HG03571 (cell line): ENCODE results near the gene SWT1.

Source experiments
- ATAC-seq: cut with Tn5 transposase; IDR thresholded peaks from one replicate; pipeline ENCODE4 v1.9.1; 2021; ENCODE audit not compliant: unreplicated experiment

The SWT1 gene

DNA sequence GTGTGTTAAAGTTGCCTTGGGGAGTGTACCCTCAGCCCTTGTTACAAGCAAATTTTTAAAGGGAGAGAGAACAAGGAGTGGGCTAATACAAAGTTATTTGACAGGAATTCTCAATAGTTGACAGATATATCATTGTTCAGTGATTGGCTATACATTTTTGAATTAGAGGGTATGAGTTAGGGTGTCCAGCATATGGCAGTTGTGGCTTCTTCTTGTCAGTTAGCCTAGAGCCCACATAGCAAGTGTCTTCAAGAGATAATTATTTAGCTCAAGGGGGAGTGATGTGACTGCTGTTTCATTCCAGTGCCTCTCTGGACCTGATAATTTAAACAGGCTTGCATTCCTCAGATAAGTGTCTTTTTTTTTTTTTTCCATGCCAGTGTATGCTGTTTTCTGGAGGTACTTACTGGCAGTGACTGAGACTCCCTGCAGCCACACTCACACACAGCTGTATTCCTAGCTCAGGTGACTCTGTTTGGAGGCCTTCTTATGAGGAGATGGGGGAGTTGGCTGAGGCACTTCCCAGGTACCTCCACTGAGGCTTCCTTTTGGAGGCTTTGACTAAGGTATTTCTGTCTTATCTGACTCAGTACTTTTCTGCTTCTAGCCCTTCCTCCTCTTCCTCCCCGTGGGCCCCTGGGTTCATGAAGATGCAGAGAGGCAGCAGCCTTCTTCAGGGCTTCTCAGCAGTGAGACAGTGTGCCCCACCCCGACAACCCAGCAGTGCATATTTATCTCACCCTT lies 127.7 kb downstream of the SWT1 start:
- ATAC-seq, result no peak

DNA sequence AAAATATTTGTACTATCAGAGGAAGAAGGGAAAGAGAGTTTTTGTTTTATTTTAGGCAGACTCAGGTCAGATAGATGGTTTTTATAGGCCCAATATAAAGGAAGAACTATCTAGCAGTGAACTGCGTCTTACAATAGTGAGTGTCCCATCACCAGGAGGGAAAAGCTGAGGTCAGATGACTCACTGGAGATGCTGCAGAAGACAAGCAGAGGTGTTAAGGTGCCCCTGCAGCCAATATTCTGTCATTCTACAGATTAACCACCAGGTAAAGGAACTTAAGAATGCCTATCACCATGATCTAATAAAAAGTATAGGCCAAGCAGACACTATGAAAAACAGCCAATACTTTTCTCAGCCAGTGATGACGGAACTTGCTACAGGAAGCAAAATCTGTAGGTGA lies 130.5 kb downstream of the SWT1 start:
- ATAC-seq, result no peak

DNA sequence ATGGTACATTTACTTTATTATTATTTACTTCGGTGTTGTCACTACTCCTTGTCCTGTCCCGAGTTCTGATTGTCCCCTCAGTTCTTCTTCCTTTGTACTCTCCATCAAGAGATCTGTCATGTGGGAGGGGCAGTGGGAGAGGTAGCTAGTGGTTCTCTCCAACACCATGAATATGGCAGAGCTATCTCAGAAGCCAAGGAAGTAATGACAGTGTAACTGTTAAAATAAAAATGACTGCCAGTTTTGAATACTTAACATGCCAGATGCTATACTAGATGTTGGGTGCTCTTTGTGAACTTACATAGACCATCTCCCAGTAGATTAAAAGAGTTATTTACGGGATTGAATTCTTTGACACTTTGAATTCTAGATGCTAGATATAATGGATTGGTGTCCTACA lies 131.5 kb downstream of the SWT1 start:
- no peak for ATAC-seq

- ATAC-seq, result no peak
Observed at GRCh38 chr1:185289880-185290279, 132.9 kb downstream of the SWT1 start.

DNA sequence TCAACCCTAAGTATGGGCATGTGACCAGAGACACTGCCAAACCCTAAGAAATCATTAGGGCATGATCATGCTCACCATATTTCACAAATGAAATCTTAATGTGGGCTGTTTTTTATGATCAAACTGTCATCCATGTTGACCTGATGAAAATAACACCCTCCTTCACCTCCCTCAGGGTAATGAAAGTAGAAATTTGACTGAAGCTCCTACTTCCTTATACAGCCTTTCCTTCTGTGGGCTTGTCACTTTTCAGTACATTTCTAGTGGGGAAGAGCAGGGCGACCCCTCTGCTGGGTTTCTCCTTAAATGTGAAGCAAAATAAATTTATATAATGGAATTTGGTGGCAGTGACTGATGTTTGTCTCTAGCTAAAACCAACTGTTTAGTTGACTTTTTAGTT lies 134.2 kb downstream of the SWT1 start:
- no peak for ATAC-seq

- ATAC-seq, result no peak
Observed at GRCh38 chr1:185291652-185292051, 134.7 kb downstream of the SWT1 start.

GRCh38 chr1:185292237-185292636 lies 135.3 kb downstream of the SWT1 start:
- no peak for ATAC-seq

DNA sequence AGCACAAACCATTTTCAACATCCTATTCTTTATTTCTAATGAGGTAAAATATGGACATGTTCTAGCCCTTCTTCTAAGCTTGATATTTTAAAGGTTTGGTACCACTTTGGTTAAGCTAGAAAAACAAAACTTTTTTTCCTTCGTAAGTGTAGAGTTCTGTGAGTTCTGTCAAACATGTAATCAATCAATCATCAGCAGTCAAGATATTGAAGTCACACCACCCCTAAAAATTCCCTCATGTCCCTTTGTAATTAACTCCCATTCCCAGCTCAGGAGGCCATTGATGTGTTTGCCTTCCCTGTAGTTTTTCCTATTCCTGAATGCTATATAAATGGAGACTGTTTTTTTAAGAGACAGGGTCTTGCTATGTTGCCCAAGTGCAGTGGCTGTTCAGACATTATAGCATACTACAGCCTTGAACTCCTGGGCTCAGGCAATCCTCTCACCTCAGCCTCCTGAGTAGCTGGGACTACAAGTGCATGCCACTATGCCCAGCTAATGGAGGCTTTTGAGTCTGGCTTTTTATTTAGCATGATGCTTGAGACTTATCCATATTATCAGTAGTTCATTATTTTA lies 137.1 kb downstream of the SWT1 start:
- no peak for ATAC-seq

GRCh38 chr1:185295091-185295490 lies 138.1 kb downstream of the SWT1 start:
- ATAC-seq, result no peak

- no peak for ATAC-seq
Observed at GRCh38 chr1:185297982-185298381, 141.0 kb downstream of the SWT1 start.

GRCh38 chr1:185300152-185300551 lies 143.2 kb downstream of the SWT1 start:
- ATAC-seq, result no peak

- no peak for ATAC-seq
Observed at GRCh38 chr1:185305419-185305818, 148.5 kb downstream of the SWT1 start.

- no peak for ATAC-seq
Observed at GRCh38 chr1:185308126-185308525, 151.2 kb downstream of the SWT1 start.

DNA sequence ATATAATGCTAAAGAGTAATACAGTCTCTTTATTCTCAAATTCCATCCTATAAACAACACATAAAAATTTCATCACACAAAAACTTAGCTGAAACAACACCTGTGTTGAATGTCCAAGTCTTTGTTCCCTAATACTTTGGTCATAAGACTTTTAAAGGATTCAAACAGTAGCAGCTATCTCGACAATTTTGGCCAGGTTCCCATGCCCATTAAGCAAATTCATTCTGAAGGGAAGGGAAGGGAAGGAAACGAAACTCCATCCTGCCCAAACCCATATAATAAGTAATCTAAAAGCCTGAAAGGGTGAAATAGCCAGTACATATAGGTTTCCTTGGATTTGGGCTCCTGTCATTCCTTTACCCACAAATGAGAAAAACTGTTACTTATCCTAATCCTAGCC lies 152.6 kb downstream of the SWT1 start:
- no peak for ATAC-seq

- no peak for ATAC-seq
Observed at GRCh38 chr1:185311589-185312225, 154.7 kb downstream of the SWT1 start.

GRCh38 chr1:185312361-185313138 lies 155.6 kb downstream of the SWT1 start:
- no peak for ATAC-seq

DNA sequence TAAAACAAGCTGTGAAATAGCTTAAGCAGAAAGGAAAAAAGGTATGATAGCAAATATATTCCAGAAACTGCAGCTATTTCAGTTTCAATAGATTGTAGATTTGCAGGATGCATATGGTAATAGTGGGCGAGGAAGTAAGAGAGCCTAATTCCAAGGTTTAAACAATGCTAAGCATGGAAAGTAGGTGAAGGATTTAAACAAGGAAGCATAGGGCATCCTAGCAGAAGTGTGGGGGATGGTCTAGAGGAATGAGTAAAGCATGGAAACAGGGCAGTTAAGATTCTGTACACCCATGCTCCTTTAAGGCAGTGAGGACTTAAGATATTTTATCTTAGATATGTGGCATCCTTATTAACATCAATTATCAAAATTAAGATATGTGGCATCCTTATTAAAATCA lies 157.4 kb downstream of the SWT1 start:
- no peak for ATAC-seq

DNA sequence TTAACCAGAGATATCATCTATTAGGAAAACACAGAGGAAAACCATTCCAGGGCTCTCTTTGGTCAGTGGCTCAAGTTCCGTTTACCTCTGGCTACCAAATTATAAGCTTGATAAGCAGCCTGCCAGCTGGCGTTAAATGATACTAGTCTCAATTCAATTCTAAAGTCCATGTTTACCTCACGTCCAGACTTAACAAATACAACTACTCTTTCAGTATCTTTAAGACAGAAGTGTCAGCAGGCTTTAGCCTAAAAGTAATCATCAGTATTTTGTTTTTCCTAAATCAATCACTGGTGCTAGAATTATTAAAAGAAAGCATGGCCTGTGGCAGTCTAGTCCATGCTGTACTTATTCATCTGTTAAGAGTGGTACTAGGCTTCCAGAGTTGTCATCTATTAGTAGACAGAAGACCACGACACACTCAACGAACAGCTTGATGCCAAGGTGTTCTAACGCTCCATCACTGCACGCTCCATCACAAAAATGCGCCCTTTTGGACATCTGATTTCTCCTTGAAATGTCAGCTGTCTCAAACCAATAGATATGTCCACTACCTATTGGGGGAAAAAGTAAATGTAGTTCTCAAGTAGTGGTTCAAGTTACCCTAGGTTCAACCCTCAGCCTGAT lies 158.6 kb downstream of the SWT1 start:
- peak; percentile 0 for ATAC-seq

DNA sequence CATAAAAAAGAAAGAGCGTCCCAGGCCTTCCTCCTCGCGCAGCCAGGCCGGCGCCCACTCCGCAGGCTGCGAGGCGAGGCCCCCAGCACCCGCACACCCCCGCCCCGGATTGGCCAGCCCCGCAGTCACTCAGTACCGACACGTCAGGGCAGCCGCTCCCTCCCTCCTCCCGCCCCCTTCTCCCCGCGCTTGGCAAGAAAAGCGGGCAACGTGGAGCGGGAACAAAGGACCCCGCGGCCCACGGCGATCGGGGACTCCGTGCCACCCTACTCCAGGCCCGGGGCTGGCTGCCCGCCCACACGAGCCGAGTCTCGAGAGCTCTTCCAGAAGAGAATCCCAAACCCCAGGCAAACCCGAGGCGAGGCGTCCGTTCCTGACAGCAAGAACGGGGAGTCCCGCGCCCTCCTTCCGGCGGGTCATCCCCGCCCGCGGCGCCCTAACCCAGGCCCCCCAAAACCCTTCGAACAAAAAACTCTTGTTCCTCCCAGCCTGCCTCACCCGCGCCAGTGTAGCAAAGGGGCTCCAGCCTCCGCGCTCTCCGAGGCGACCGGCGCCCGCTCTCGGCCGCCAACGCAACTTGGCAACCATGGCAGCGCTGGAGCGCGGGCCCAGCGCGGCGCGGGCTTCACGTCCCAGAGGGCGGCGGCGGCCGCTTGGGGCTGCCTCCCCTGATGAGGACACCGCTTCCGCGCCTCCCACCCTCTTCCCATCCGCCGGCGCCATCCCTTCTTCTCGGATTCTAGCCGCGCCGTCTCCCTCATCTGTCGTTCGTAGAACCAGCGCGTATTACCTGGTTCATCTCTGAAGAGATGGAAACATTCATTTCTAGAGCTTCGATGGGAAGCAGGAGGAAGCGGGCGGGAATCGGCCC lies 159.4 kb downstream of the SWT1 start:
- ATAC-seq, result peak; percentile 45
